Stimulated activated CD4-positive, alpha-beta T cell treated with anti-CD3 and anti-CD28 coated beads, TNF-alpha, amount 100 ng/mL, for 1 hour (primary cell): ENCODE results near the gene PLEKHH2.

ENCODE experiments used
- DNase-seq, 3 donors: peaks; one replicate each; pipeline ENCODE4 v3.0.0-alpha.2; 2020; ENCODE audit warnings: low read depth in 3 of 3, low spot score in 1 of 3

PLEKHH2 gene

GRCh38 chr2:43806719-43807031 lies 169.6 kb downstream of the PLEKHH2 start:
- DNase-seq: no peak

GRCh38 chr2:43810452-43810851 lies 173.4 kb downstream of the PLEKHH2 start:
- no peak for DNase-seq

GRCh38 chr2:43810888-43811287 lies 173.8 kb downstream of the PLEKHH2 start:
- DNase-seq: no peak

GRCh38 chr2:43812006-43812405 lies 174.9 kb downstream of the PLEKHH2 start:
- no peak for DNase-seq

- no peak for DNase-seq
Observed at GRCh38 chr2:43812947-43813346, 175.9 kb downstream of the PLEKHH2 start.

- no peak for DNase-seq
Observed at GRCh38 chr2:43814711-43815110, 177.7 kb downstream of the PLEKHH2 start.
